GM12878 (cell line): Measurements from ENCODE around the gene CXCR6. TPM values are rescaled to one million over a fixed set of nuclear protein-coding genes. Genes with fewer than 3 reads are reported as not detected.

Experiments
- ATAC-seq: fragments of 200-7000 bp; cut with Tn5 transposase; 3 replicates; pipeline ENCODE4 v1.9.1; 2020; ENCODE audit warnings: mild to moderate bottlenecking, moderate library complexity
- BruUV-seq: library from RNA; stranded (reverse); fragments of 400-500 nt; replicated peaks from 2 replicates; lab custom pipeline; 2021; lab: Mats Ljungman, UMichigan
- CTCF ChIA-PET: fragments of 300-600 bp; sonication (Branson Sonifier 250); formaldehyde crosslinking; extraction: SDS; loops from one replicate; lab custom pipeline; 2021; ENCODE audit warnings: inconsistent platforms; lab: Yijun Ruan, JAX
- POLR2A ChIA-PET: fragments of 350-600 bp; formaldehyde crosslinking; extraction: SDS; loops from one replicate; lab custom pipeline; 2021; ENCODE audit warnings: inconsistent platforms; lab: Charles Lee
- RAD21 ChIA-PET: fragments of 300-600 bp; sonication (Branson Sonifier 250); formaldehyde crosslinking; loops from one replicate; lab custom pipeline; 2023; ENCODE audit warnings: antibody characterized with exemption; ENCODE audit not compliant: unreplicated experiment; lab: Charles Lee
- SMC1A ChIA-PET: fragments of 300-600 bp; sonication (Branson Sonifier 250); formaldehyde crosslinking; loops from one replicate; lab custom pipeline; 2023; ENCODE audit not compliant: unreplicated experiment, uncharacterized antibody; lab: Charles Lee
- DNase-seq: peaks from one replicate; pipeline ENCODE4 v3.0.0-alpha.2; 2011; ENCODE audit warnings: low read depth, low spot score
- FAIRE-seq: peaks from 3 replicates; lab custom pipeline; 2011; peaks lifted over from hg19 to GRCh38; lab: Jason Lieb, UNC
- H2AFZ ChIP-seq: 2 replicates; pipeline ENCODE4 v1.6.0; 2011; ENCODE audit warnings: low read depth, low read length, control low read depth; ENCODE audit not compliant: control insufficient read depth
- H3K27ac ChIP-seq: 2 replicates; pipeline ENCODE4 v1.5.1; 2011; ENCODE audit warnings: control low read depth; ENCODE audit not compliant: control insufficient read depth, insufficient read depth
- H3K27me3 ChIP-seq, 2 experiments: replicated peaks in 1 of 2; 2 replicates each; pipeline versions ENCODE4 v1.6.0 to v1.6.1; 2011; ENCODE audit warnings: low read length in 1 of 2; ENCODE audit not compliant: control insufficient read depth in 2 of 2, insufficient read depth in 2 of 2
- H3K36me3 ChIP-seq, 2 experiments: 2 replicates each; pipeline ENCODE4 v1.5.1; 2011; ENCODE audit warnings: low read length in 1 of 2; ENCODE audit not compliant: control insufficient read depth in 2 of 2, insufficient read depth in 2 of 2
- H3K4me1 ChIP-seq: 2 replicates; pipeline ENCODE4 v1.6.1; 2011; ENCODE audit warnings: mild to moderate bottlenecking, low read length, moderate library complexity, mixed read lengths; ENCODE audit not compliant: control insufficient read depth, insufficient read depth
- H3K4me2 ChIP-seq: 2 replicates; pipeline ENCODE4 v1.6.0; 2011; ENCODE audit warnings: control low read depth; ENCODE audit not compliant: control insufficient read depth, insufficient read depth
- H3K4me3 ChIP-seq: fragments of 200-600 bp; sonication (generic); 2 replicates; pipeline ENCODE4 v1.5.1; 2016
- H3K79me2 ChIP-seq: 2 replicates; pipeline ENCODE4 v1.6.0; 2011; ENCODE audit warnings: low read length; ENCODE audit not compliant: control insufficient read depth, insufficient read depth
- H3K9ac ChIP-seq: 2 replicates; pipeline ENCODE4 v1.8.0; 2011; ENCODE audit warnings: low read length, control low read depth, mixed read lengths; ENCODE audit not compliant: control insufficient read depth, insufficient read depth
- H3K9me3 ChIP-seq: replicated peaks from 3 replicates; pipeline ENCODE4 v1.5.1; 2011; ENCODE audit warnings: mild to moderate bottlenecking, low read length; ENCODE audit not compliant: control insufficient read depth, insufficient read depth
- H4K20me1 ChIP-seq: 2 replicates; pipeline ENCODE4 v1.6.0; 2011; ENCODE audit not compliant: control insufficient read depth, insufficient read depth
- ASH2L ChIP-seq: fragments of 300-600, 200-600 bp; sonication (generic); IDR thresholded peaks from 2 replicates; pipeline ENCODE4 v1.6.1; 2017; ENCODE audit warnings: low read depth, mild to moderate bottlenecking, borderline replicate concordance
- IKZF2 ChIP-seq, 2 experiments: fragments of 450-650 bp; IDR thresholded peaks; 2 replicates each; pipeline ENCODE4 v1.6.1; 2017; ENCODE audit warnings: mild to moderate bottlenecking in 2 of 2, moderate library complexity in 2 of 2
- RUNX3 ChIP-seq: IDR thresholded peaks from 2 replicates; pipeline ENCODE4 v1.6.1; 2012; ENCODE audit warnings: low read length, inconsistent platforms
- SPI1 ChIP-seq: IDR thresholded peaks from 2 replicates; pipeline ENCODE4 v1.6.1; 2011; ENCODE audit warnings: low read depth, mild to moderate bottlenecking, low read length, moderate library complexity, borderline replicate concordance; ENCODE audit not compliant: insufficient read depth
- ZNF622 ChIP-seq: fragments of 450-650 bp; IDR thresholded peaks from 2 replicates; pipeline ENCODE4 v1.6.1; 2017; ENCODE audit warnings: mild to moderate bottlenecking, inconsistent platforms
- WGBS: methylation state at CpG from one replicate; pipeline ENCODE4 v1.1.6; 2016; ENCODE audit warnings: low lambda C conversion rate; ENCODE audit not compliant: insufficient replicate concordance, insufficient coverage; ENCODE audit errors: missing lambda C conversion rate; 5-methylcytosine and 5-hydroxymethylcytosine counted together
- in situ Hi-C: fragments of 300-500 bp; cut with MboI; formaldehyde crosslinking; loops from 9 replicates; pipeline ENCODE4 v1.14.3; 2018; ENCODE audit warnings: mixed read lengths
- intact Hi-C: fragments of 100-400 bp; cut with micrococcal nuclease; formaldehyde crosslinking; loops from one replicate; pipeline ENCODE4 v1.14.2; 2022; ENCODE audit not compliant: unreplicated experiment
- polyA plus RNA-seq, 11 experiments: library from polyadenylated mRNA; depleted of rRNA in 4 of 11; unstranded in 6 of 11; stranded (reverse) in 5 of 11; fragments of >200 nt; fragmentation: Nextera tagmentation in 4 of 11; fragmentation: Illumina TruSeq in 1 of 11; extraction: Ambion mirVana in 4 of 11; extraction: Trizol in 1 of 11; gene quantifications; 1 replicate in 1 of 11; 2 replicates in 10 of 11; pipeline versions ENCODE4 v1.2.1 to v1.2.3, GENCODE V29; 2011 to 2016; ENCODE audit warnings: inconsistent platforms in 2 of 11, missing spikeins in 2 of 11, low read depth in 1 of 11
- total RNA-seq, 4 experiments: library from RNA; depleted of rRNA in 3 of 4; stranded (reverse); fragments of >200 nt in 3 of 4; fragmentation: Illumina TruSeq in 1 of 4; extraction: Trizol in 1 of 4; gene quantifications; 2 replicates each; pipeline versions ENCODE4 v1.2.1 to v1.2.3, GENCODE V29; 2013 to 2021

The CXCR6 gene
- total and polyA plus RNA-seq, 10 of the 15 experiments (the other 5 are each of a cell fraction or from before 2014, with no cell fraction given) = 0.04 to 0.20 (median 0.12) TPM; not detected in 5

DNA sequence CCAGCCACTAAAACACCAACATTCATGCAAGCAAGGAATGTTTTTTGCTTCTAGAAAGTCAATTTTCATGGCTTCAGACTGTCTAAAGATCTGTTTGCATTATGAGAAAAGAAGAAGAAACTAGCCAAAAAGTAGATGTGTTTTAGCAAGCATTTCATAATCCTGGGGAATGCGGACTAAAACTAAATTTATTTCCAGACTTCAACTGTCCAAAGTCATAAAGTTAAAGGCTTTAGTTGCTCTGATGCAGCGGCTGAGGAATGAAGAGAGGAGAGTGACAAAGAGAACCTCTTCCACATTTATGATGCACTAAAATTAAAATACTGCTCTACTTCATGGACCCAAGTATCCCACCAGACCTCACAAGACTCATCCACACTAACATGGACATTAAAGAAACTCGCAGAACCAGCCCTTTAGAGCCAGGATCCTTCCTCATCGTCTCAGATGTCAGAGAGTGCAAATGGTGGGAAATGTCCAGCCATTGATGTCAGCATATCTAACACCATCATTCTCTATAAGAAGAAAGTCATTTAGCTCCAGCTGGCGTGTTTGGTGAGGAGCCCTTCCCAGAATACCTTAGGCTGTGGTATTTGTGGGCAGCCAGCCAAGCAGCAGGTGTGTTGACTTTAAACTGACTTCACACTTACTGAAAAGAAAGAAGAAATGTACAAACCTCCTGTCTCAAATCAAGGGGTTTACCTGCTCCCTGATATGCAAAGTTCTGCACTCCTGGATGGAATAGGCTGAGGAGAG, 34.9 kb downstream of the CXCR6 start:
- Histone ChIP-seq H3K4me3 (no peak overlapping the region), H3K36me3 (peaks cover 6 to 16% of the 10 kb centered on the region in 2 experiments), H2AFZ (no peak overlapping the region), H3K9me3 (no peaks in the 10 kb centered on the region), H3K27me3 (no peaks in the 10 kb centered on the region), H3K9ac (no peak overlapping the region), H3K27ac (no peak overlapping the region), H3K4me2 (no peak overlapping the region), H3K4me1 (peaks cover 11% of the 10 kb centered on the region), H4K20me1 (no peaks in the 10 kb centered on the region), H3K79me2 (no peaks in the 10 kb centered on the region)
- DNase-seq (no peak), FAIRE-seq (no peak), ATAC-seq (no peak)
- ChIA-PET CTCF (interaction anchor here (1.3 to 1.5 kb wide), 2 partner anchors 25 to 39 kb away, joined by 3 to 4 read pairs; no protein-coding TSS in a partner anchor), RAD21 (interaction anchor here (3.0 kb wide), 1 partner anchor 99 kb away, joined by 10 read pairs; no protein-coding TSS in a partner anchor), SMC1A (interaction anchor here (1.0 to 3.1 kb wide), 4 partner anchors 10 to 99 kb away, joined by 3 to 13 read pairs (median 4); no protein-coding TSS in a partner anchor), POLR2A (interaction anchor here (0.8 kb wide), 1 partner anchor 14 kb away, joined by 3 read pairs; no protein-coding TSS in a partner anchor)
- intact Hi-C loops = no loop called here
- in situ Hi-C loops = no loop called here
- 97% methylated on average over 5 of the region's 5 CpGs for WGBS
- BruUV-seq = no TSS peak
- TF ChIP-seq ASH2L (no peak), RUNX3 (peak; percentile 58)

GRCh38 chr3:45979378-45979777, 36.1 kb downstream of the CXCR6 start:
- ChIA-PET SMC1A (interaction anchor here (1.2 to 3.1 kb wide), 4 partner anchors 11 to 81 kb away, joined by 3 to 13 read pairs (median 10); no protein-coding TSS in a partner anchor), RAD21 (interaction anchor here (0.8 to 2.3 kb wide), 6 partner anchors 13 to 98 kb away, joined by 3 to 7 read pairs (median 6); no protein-coding TSS in a partner anchor), CTCF (interaction anchor here (3.8 kb wide), 1 partner anchor 98 kb away, joined by 17 read pairs; no protein-coding TSS in a partner anchor)
- no peaks in the 10 kb centered on the region for H3K27me3 ChIP-seq
- no peaks in the 10 kb centered on the region for H3K9me3 ChIP-seq
- intact Hi-C loops = no loop called here
- H3K36me3 ChIP-seq = peaks cover 9 to 22% of the 10 kb centered on the region in 2 experiments
- no peak overlapping the region for H2AFZ ChIP-seq
- no peaks in the 10 kb centered on the region for H3K79me2 ChIP-seq
- no peak for DNase-seq
- 75% methylated on average over 4 of the region's 4 CpGs for WGBS
- FAIRE-seq = peak; percentile 38
- H3K4me2 ChIP-seq = no peak overlapping the region
- no TSS peak for BruUV-seq
- ATAC-seq = peak; percentile 71
- H3K9ac ChIP-seq = no peak overlapping the region
- peaks cover 7% of the 10 kb centered on the region for H3K4me1 ChIP-seq
- in situ Hi-C loops = no loop called here
- H3K27ac ChIP-seq = no peak overlapping the region
- TF ChIP-seq SPI1 (peak; percentile 95), IKZF2 (IDR thresholded peaks at IDR 0.05) (peak in 1 of 2 experiments; percentile 11; a peak in 2 of 4 replicates), RUNX3 (peak; percentile 60), ZNF622 (no peak)
- TF ChIP-seq, all 136 proteins: peak for 3
- no peaks in the 10 kb centered on the region for H4K20me1 ChIP-seq
- POLR2A ChIA-PET = interaction anchor here (0.8 to 0.9 kb wide), 2 partner anchors 13 to 17 kb away, joined by 3 to 4 read pairs; no protein-coding TSS in a partner anchor
- no peak overlapping the region for H3K4me3 ChIP-seq
